Stimulated activated CD8-positive, alpha-beta memory T cell treated with anti-CD3 and anti-CD28 coated beads, Interleukin-12 subunit alpha, Interleukin-12 subunit beta, amount 100 ng/mL, for 4 hours (primary cell): ENCODE measurements around the gene PRDM2.

Experiments
- DNase-seq: peaks from one replicate; pipeline ENCODE4 v3.0.0-alpha.2; 2020; ENCODE audit warnings: low read depth

PRDM2 gene

DNA sequence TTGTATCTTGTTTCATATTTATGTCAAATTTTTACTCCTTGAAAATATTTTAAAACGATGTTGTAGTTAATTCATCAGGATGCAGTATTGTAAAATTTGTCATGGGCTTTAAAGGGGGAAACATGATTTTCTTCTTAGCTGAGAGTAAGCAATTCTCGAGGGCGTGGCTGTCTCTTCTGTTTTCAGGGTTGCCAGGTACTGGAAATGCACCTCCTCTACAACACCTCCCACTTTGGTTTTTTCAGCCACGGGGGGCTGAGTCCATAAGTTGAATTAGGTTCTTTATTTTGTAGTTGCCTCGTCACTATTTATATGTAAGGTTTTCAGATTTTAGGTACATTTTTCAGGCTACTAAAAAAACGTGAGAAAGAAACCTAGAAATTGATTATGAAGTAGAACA is 64.0 kb downstream of the PRDM2 start:
- DNase-seq: no peak

DNA sequence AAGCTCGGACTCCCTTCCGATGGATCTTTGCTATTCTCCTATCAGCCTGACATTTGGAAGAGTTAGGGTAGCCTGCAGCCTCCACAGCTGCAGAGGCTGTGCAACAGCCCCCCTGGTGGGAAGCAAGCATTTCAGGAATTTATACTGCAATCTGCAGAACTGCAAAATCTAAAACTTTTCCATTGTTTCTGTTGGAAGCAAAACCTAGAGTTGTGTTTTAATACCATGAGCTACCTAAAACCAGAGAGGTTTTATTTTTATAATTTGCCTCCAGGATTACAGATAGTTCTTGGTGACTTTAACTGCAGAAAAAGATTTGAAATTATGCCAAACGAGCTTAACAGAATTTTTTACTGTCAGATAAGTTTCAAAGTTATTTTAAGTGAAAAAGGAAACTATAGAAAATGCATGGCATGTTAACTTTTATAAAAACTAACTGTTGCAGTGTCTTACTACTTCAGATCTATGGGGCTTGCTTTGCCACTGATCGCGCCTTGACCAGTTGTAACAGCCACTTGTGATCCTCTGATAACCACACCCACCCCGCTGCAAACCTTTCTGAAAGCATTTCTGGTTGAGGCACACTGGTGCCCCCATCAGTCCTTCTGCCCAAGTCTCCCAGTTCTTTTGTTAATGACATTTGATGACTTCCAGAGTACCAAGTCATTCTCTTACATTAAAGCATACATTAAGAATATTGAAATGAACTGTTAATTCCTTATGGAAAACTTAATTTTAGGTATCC is 64.8 kb downstream of the PRDM2 start:
- no peak for DNase-seq

GRCh38 chr1:13766592-13767564 is 66.9 kb downstream of the PRDM2 start:
- no peak for DNase-seq

GRCh38 chr1:13769212-13769611 is 69.2 kb downstream of the PRDM2 start:
- DNase-seq: no peak

DNA sequence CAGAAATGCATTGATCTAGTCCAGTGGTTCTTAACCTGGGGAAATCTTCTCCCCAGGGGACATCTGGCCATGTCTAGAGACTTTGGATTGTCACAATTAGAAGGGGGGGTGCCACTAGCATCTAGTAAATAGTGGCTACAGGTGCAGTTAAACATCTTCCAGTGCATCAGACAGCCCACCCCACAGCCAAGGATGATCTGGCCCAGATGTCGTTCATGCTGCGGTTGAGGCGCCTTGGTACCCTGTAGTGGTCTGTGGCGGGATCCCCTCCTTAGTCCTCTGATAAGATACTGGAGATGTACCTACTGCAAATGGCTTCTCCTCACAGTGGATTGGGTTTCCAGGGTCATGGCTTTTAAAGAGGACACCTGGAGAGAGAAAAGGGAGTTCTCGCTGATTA is 69.8 kb downstream of the PRDM2 start:
- no peak for DNase-seq

- DNase-seq: no peak
Observed at GRCh38 chr1:13770743-13771142, 70.8 kb downstream of the PRDM2 start.

DNA sequence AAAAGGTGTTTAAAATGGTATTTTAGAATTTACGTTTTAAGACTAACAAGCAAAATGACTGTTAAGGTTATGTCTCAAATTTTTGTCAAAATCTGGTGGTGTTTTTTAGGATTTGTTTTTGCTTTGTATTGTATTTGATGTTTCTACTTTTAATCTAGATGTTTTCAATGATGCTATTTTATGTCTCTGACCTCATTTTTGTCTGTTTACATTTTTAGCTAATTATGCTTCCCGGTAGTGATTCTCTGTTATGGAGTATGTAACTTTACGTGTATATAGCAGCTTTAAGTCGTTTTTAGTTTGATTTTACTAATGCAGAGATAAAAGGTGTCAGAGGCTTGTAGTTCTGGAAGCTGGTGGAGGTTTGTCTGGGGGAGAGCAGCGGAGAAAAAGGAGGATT is 71.8 kb downstream of the PRDM2 start:
- no peak for DNase-seq

DNA sequence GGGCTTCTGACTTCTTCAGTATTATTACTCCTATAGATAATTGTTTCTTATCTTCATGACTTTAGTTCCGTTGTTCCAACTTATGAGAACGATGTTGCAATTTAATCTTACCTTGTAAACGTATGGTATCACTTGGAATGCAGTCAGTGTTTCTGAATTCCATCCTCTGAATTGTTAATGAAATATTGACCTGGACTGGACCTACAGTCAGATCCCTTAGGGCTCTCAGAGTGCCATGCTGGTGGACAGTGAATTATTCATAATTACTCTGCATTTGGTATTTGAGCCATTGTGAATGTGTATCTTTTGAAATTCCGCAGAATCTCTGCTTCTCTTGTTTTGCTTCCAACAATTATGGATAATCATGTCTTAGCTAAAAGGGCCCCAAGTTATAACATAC is 72.3 kb downstream of the PRDM2 start:
- no peak for DNase-seq

DNA sequence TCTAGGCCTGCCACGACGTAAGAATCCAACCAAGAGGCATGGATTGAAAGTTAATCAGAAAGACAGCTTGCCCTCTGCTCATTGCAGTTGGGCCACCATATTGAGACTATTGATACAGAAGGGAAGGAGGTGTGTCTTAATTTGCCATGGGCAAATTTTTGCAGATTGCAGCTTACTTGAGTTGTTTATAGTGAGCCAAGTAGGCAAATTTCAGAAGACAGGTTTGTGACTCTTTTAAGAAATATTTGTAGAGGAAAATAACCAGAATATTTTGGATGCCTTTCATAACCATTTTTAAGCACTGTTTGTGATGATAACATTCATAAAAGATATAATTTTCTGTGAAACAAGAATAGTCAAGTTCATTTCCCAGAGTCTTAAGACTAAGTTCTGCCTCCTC is 74.1 kb downstream of the PRDM2 start:
- DNase-seq: no peak

GRCh38 chr1:13775459-13775858 is 75.5 kb downstream of the PRDM2 start:
- DNase-seq: no peak

- no peak for DNase-seq
Observed at GRCh38 chr1:13775916-13776315, 75.9 kb downstream of the PRDM2 start.

- no peak for DNase-seq
Observed at GRCh38 chr1:13778431-13778830, 78.4 kb downstream of the PRDM2 start.

DNA sequence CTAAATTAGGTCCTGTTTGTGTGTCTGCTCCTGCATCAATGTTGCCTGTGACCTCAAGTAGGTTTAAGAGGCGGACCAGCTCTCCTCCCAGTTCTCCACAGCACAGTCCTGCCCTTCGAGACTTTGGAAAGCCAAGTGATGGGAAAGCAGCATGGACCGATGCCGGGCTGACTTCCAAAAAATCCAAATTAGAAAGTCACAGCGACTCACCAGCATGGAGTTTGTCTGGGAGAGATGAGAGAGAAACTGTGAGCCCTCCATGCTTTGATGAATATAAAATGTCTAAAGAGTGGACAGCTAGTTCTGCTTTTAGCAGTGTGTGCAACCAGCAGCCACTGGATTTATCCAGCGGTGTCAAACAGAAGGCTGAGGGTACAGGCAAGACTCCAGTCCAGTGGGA is 79.9 kb downstream of the PRDM2 start:
- DNase-seq: no peak

DNA sequence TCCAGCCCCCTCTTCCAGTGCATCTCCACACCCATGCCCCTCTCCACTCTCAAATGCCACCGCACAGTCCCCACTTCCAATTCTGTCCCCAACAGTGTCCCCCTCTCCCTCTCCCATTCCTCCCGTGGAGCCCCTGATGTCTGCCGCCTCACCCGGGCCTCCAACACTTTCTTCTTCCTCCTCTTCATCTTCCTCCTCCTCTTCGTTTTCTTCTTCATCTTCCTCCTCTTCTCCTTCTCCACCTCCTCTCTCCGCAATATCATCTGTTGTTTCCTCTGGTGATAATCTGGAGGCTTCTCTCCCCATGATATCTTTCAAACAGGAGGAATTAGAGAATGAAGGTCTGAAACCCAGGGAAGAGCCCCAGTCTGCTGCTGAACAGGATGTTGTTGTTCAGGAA is 80.8 kb downstream of the PRDM2 start:
- DNase-seq: no peak

- no peak for DNase-seq
Observed at GRCh38 chr1:13781228-13781627, 81.2 kb downstream of the PRDM2 start.

DNA sequence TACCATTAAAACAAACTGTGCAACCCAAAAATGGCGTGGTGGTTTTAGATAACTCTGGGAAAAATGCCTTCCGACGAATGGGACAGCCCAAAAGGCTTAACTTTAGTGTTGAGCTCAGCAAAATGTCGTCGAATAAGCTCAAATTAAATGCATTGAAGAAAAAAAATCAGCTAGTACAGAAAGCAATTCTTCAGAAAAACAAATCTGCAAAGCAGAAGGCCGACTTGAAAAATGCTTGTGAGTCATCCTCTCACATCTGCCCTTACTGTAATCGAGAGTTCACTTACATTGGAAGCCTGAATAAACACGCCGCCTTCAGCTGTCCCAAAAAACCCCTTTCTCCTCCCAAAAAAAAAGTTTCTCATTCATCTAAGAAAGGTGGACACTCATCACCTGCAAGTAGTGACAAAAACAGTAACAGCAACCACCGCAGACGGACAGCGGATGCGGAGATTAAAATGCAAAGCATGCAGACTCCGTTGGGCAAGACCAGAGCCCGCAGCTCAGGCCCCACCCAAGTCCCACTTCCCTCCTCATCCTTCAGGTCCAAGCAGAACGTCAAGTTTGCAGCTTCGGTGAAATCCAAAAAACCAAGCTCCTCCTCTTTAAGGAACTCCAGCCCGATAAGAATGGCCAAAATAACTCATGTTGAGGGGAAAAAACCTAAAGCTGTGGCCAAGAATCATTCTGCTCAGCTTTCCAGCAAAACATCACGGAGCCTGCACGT is 82.1 kb downstream of the PRDM2 start:
- DNase-seq: no peak

GRCh38 chr1:13782634-13783360 is 82.8 kb downstream of the PRDM2 start:
- DNase-seq: no peak

GRCh38 chr1:13783551-13783950 is 83.6 kb downstream of the PRDM2 start:
- no peak for DNase-seq

GRCh38 chr1:13784971-13785370 is 85.0 kb downstream of the PRDM2 start:
- DNase-seq: no peak

DNA sequence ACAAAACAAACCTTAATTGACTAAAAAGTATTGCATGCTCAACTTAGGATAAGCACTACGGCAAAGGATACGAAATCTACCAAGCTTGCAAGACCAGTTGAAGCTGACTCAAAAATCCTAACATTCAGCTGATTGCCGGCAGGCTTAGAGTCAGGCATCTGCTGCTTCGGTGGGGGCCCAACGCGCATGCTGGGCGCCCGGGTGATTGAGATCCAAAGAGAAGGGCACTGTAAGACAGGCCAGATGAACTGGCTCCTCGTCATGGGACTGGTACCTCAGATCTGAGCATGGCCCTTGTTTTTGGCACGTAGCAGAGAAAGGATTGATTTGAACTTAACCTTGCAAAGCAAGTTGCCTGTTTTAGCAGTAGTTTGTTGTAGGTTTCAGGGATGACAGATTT is 86.6 kb downstream of the PRDM2 start:
- DNase-seq: no peak

DNA sequence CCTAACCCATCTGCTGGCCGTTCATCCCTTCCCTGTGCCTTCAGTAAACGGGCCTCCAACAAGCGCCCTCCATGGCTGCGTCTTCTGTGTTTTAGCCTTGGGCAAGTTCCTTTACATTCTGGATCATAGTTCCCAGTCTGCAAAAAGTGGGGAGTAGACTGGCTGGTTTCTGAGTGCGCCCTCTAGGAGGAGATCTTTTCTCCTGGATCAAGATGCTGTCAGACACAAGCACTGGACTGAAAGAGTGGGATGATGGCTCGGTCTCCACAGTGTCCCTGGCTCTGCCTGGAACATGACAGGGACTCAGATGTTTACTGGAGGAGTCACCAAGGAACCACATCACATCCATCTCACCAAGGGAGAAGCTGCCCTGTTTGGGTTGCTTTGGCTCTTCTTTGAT is 88.8 kb downstream of the PRDM2 start:
- DNase-seq: no peak
